ENCODE data around the gene FSHR. TPM values are rescaled to one million over a fixed set of nuclear protein-coding genes. Genes with fewer than 3 reads are reported as not detected.

The FSHR gene
- total RNA-seq (not detected), polyA plus RNA-seq (not detected)
- long read RNA-seq, donor 1, result 0 reads
- long read RNA-seq, donor 2, result 0 reads

GRCh38 chr2:49154140-49154539 lies at the start of gene FSHR:
TSS of gene FSHR (minus strand) at chr2:49154515. CDS start at chr2:49154417, 98 bp downstream.
- intact Hi-C loops (cut with DNase I), result no loop called here
- no peak for TF ChIP-seq CTCF (IDR thresholded peaks at IDR 0.05)
- Histone ChIP-seq H3K4me1 (no peaks in the 10 kb centered on the region), H3K9me3 (peaks cover 7% of the 10 kb centered on the region), H3K4me3 (no peak within 1 kb of the TSS), H3K27ac (no peak within 1 kb of the TSS), H3K27me3 (ENCODE audit: insufficient read depth in 3 of 3, low read length in 2 of 3) (no peaks in the 10 kb centered on the region), H3K36me3 (ENCODE audit: insufficient read depth in 1 of 2, low read depth in 1 of 2) (no peaks in the 10 kb centered on the region)
- WGBS, 3 donors, result 73 to 74% (median 73%) methylated on average over 4 of the region's 4 CpGs
- ATAC-seq, result no peak
- no peak for DNase-seq

- Histone ChIP-seq H3K4me3 (no peak overlapping the region), H3K27ac (no peak overlapping the region), H3K9me3 (no peaks in the 10 kb centered on the region), H3K4me1 (no peaks in the 10 kb centered on the region), H3K36me3 (ENCODE audit: insufficient read depth in 1 of 2, low read depth in 1 of 2) (no peaks in the 10 kb centered on the region), H3K27me3 (ENCODE audit: insufficient read depth in 3 of 3, low read length in 2 of 3) (no peaks in the 10 kb centered on the region)
- intact Hi-C loops (cut with DNase I), result no loop called here
- ATAC-seq (no peak), DNase-seq (no peak)
- 91 to 94% (median 93%) methylated on average over 2 of the region's 2 CpGs for WGBS, 3 donors
- no peak for TF ChIP-seq CTCF (IDR thresholded peaks at IDR 0.05)
Measured at GRCh38 chr2:49199266-49199665, 45.0 kb upstream of the FSHR start.

- H3K4me3 ChIP-seq, result no peak overlapping the region
- no peaks in the 10 kb centered on the region for H3K4me1 ChIP-seq
- no peaks in the 10 kb centered on the region for H3K27me3 ChIP-seq (ENCODE audit: insufficient read depth in 3 of 3, low read length in 2 of 3)
- no peaks in the 10 kb centered on the region for H3K36me3 ChIP-seq (ENCODE audit: insufficient read depth in 1 of 2, low read depth in 1 of 2)
- ATAC-seq (no peak), DNase-seq (no peak)
- H3K27ac ChIP-seq, result no peak overlapping the region
- no peak for TF ChIP-seq CTCF (IDR thresholded peaks at IDR 0.05)
- intact Hi-C loops (cut with DNase I), result no loop called here
- 77 to 92% (median 89%) methylated on average over 1 of the region's 1 CpG for WGBS, 3 donors
- H3K9me3 ChIP-seq, result no peaks in the 10 kb centered on the region
Measured at GRCh38 chr2:49194701-49195100, 40.4 kb upstream of the FSHR start.

- Histone ChIP-seq H3K36me3 (ENCODE audit: insufficient read depth in 1 of 2, low read depth in 1 of 2) (no peaks in the 10 kb centered on the region), H3K27ac (no peak overlapping the region), H3K4me1 (no peaks in the 10 kb centered on the region), H3K27me3 (ENCODE audit: insufficient read depth in 3 of 3, low read length in 2 of 3) (no peaks in the 10 kb centered on the region), H3K4me3 (no peak overlapping the region), H3K9me3 (no peaks in the 10 kb centered on the region)
- WGBS, 3 donors, result 83 to 91% (median 91%) methylated on average over 1 of the region's 1 CpG
- no peak for TF ChIP-seq CTCF (IDR thresholded peaks at IDR 0.05)
- no peak for DNase-seq
- intact Hi-C loops (cut with DNase I), result no loop called here
- no peak for ATAC-seq
Measured at GRCh38 chr2:49192036-49192435, 37.7 kb upstream of the FSHR start.

- no peak for ATAC-seq
- intact Hi-C loops (cut with DNase I), result no loop called here
Measured at GRCh38 chr2:49189512-49190225, 35.4 kb upstream of the FSHR start.

More at GRCh38 chr2:49189512-49190225, 35.4 kb upstream of the FSHR start:
- no peaks in the 10 kb centered on the region for H3K4me1 ChIP-seq
- WGBS, 3 donors, result 72 to 75% (median 74%) methylated on average over 4 of the region's 4 CpGs
- no peaks in the 10 kb centered on the region for H3K9me3 ChIP-seq
- H3K4me3 ChIP-seq, result no peak overlapping the region
- H3K36me3 ChIP-seq (ENCODE audit: insufficient read depth in 1 of 2, low read depth in 1 of 2), result no peaks in the 10 kb centered on the region
- no peak overlapping the region for H3K27ac ChIP-seq
- no peaks in the 10 kb centered on the region for H3K27me3 ChIP-seq (ENCODE audit: insufficient read depth in 3 of 3, low read length in 2 of 3)
- no peak for TF ChIP-seq CTCF (IDR thresholded peaks at IDR 0.05)
- DNase-seq, result no peak
